NT2/D1 (cell line): ENCODE results near the gene CATSPER4.

ENCODE experiments used
- SUZ12 ChIP-seq: IDR thresholded peaks from 2 replicates; pipeline ENCODE4 v1.6.1; 2011; ENCODE audit not compliant: insufficient read length, insufficient read depth; ENCODE audit errors: extremely low read depth
- YY1 ChIP-seq: IDR thresholded peaks from 2 replicates; pipeline ENCODE4 v1.6.1; 2011; ENCODE audit not compliant: insufficient read length, insufficient read depth
- ZNF274 ChIP-seq: IDR thresholded peaks from 2 replicates; pipeline ENCODE4 v1.6.1; 2011; ENCODE audit warnings: mild to moderate bottlenecking, low read depth, low read length

GRCh38 chr1:26177182-26177684, 13.2 kb upstream of the CATSPER4 start, which contains the start of gene CNKSR1:
- TF ChIP-seq YY1, result no peak
- no peak for TF ChIP-seq ZNF274
- no peak for TF ChIP-seq SUZ12
